ENCODE data around the gene CLTCL1. TPM values are rescaled to one million over a fixed set of nuclear protein-coding genes. Genes with fewer than 3 reads are reported as not detected.
"Not testable (repeated sequence)": the region's sequence is repeated elsewhere in the genome, so short reads cannot be mapped to it uniquely, and the experiment has no call there.

CLTCL1 gene
- total RNA-seq, 1 donor from 2014 or later = 5.8 TPM

GRCh38 chr22:19290400-19291217, 910 bp downstream of the CLTCL1 start:
- DNase-seq (ENCODE audit: low spot score) = no peak

GRCh38 chr22:19289475-19290161, 1.9 kb downstream of the CLTCL1 start:
- DNase-seq (ENCODE audit: low spot score) = no peak

- DNase-seq (ENCODE audit: low spot score) = no peak
Measured at GRCh38 chr22:19287889-19288288, 3.6 kb downstream of the CLTCL1 start.

GRCh38 chr22:19287076-19287707, 4.3 kb downstream of the CLTCL1 start:
- DNase-seq (ENCODE audit: low spot score) = no peak

GRCh38 chr22:19285831-19286230, 5.7 kb downstream of the CLTCL1 start:
- DNase-seq (ENCODE audit: low spot score) = no peak

GRCh38 chr22:19279143-19279542, 12.4 kb downstream of the CLTCL1 start:
- not testable (repeated sequence) for DNase-seq (ENCODE audit: low spot score)

- DNase-seq (ENCODE audit: low spot score) = no peak
Measured at GRCh38 chr22:19277785-19278184, 13.7 kb downstream of the CLTCL1 start.

- no peak for DNase-seq (ENCODE audit: low spot score)
Measured at GRCh38 chr22:19275919-19276600, 15.5 kb downstream of the CLTCL1 start.

GRCh38 chr22:19275513-19275912, 16.0 kb downstream of the CLTCL1 start:
- no peak for DNase-seq (ENCODE audit: low spot score)

- no peak for DNase-seq (ENCODE audit: low spot score)
Measured at GRCh38 chr22:19275104-19275503, 16.4 kb downstream of the CLTCL1 start.

- no peak for DNase-seq (ENCODE audit: low spot score)
Measured at GRCh38 chr22:19271856-19272535, 19.5 kb downstream of the CLTCL1 start.

GRCh38 chr22:19271273-19271855, 20.2 kb downstream of the CLTCL1 start:
- DNase-seq (ENCODE audit: low spot score) = no peak

- DNase-seq (ENCODE audit: low spot score) = no peak
Measured at GRCh38 chr22:19270873-19271272, 20.6 kb downstream of the CLTCL1 start.

GRCh38 chr22:19266547-19267086, 24.9 kb downstream of the CLTCL1 start:
- DNase-seq (ENCODE audit: low spot score) = no peak

GRCh38 chr22:19265779-19266178, 25.7 kb downstream of the CLTCL1 start:
- DNase-seq (ENCODE audit: low spot score) = no peak

- DNase-seq (ENCODE audit: low spot score) = no peak
Measured at GRCh38 chr22:19260804-19261203, 30.7 kb downstream of the CLTCL1 start.

- no peak for DNase-seq (ENCODE audit: low spot score)
Measured at GRCh38 chr22:19260194-19260593, 31.3 kb downstream of the CLTCL1 start.

- not testable (repeated sequence) for DNase-seq (ENCODE audit: low spot score)
Measured at GRCh38 chr22:19258968-19259288, 32.6 kb downstream of the CLTCL1 start.

GRCh38 chr22:19258371-19258770, 33.1 kb downstream of the CLTCL1 start:
- DNase-seq (ENCODE audit: low spot score) = no peak

GRCh38 chr22:19256362-19256761, 35.2 kb downstream of the CLTCL1 start:
- not testable (repeated sequence) for DNase-seq (ENCODE audit: low spot score)

- no peak for DNase-seq (ENCODE audit: low spot score)
Measured at GRCh38 chr22:19253143-19253542, 38.4 kb downstream of the CLTCL1 start.

Data from ureter (tissue), 1 donor.